Measurements from ENCODE around the gene LDLRAD4. TPM values are rescaled to one million over a fixed set of nuclear protein-coding genes. Genes with fewer than 3 reads are reported as not detected.

Gene LDLRAD4
- total RNA-seq, 1 donor from 2014 or later: 18.4 TPM

- TF ChIP-seq, protein P1, sequence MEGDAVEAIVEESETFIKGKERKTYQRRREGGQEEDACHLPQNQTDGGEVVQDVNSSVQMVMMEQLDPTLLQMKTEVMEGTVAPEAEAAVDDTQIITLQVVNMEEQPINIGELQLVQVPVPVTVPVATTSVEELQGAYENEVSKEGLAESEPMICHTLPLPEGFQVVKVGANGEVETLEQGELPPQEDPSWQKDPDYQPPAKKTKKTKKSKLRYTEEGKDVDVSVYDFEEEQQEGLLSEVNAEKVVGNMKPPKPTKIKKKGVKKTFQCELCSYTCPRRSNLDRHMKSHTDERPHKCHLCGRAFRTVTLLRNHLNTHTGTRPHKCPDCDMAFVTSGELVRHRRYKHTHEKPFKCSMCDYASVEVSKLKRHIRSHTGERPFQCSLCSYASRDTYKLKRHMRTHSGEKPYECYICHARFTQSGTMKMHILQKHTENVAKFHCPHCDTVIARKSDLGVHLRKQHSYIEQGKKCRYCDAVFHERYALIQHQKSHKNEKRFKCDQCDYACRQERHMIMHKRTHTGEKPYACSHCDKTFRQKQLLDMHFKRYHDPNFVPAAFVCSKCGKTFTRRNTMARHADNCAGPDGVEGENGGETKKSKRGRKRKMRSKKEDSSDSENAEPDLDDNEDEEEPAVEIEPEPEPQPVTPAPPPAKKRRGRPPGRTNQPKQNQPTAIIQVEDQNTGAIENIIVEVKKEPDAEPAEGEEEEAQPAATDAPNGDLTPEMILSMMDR (IDR thresholded peaks at IDR 0.05): no peak
- Histone ChIP-seq H3K4me1 (no peaks in the 10 kb centered on the region), H3K27ac (no peak overlapping the region), H3K4me3 (no peak overlapping the region), H3K9me3 (no peaks in the 10 kb centered on the region), H3K27me3 (no peaks in the 10 kb centered on the region), H3K36me3 (no peaks in the 10 kb centered on the region)
- DNase-seq (no peak), ATAC-seq (no peak)
- intact Hi-C loops (cut with DNase I): no loop called here
These were observed 85.3 kb downstream of the LDLRAD4 start for GRCh38 chr18:13303756-13304364.

- ATAC-seq: no peak
- H3K4me1 ChIP-seq: no peaks in the 10 kb centered on the region
- TF ChIP-seq, protein P1 (IDR thresholded peaks at IDR 0.05): no peak
- no peaks in the 10 kb centered on the region for H3K27me3 ChIP-seq
- H3K27ac ChIP-seq: no peak overlapping the region
- no peak for DNase-seq
- intact Hi-C loops (cut with DNase I): no loop called here
- H3K4me3 ChIP-seq: no peak overlapping the region
- no peaks in the 10 kb centered on the region for H3K9me3 ChIP-seq
- H3K36me3 ChIP-seq: no peaks in the 10 kb centered on the region
These were observed 86.7 kb downstream of the LDLRAD4 start for GRCh38 chr18:13305301-13305700.

DNA sequence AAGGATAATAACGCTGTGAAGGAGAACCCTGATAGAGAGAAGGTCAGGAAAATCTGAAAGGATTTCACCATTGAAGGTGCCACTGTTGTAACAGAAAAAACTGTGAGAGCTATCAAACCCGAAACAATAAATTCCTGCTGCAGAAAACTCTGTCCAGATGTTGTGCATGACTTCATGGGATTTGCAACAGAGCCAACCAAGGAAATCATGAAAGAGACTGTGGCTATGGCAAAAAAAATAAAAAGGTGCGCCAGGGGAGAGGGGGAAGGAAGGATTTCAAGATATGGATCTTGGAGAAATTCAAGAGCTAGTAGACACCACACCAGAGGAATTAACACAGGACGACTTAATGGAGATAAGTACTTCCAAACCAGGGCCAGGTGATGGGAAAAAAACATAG is 88.0 kb downstream of the LDLRAD4 start:
- no peak for DNase-seq
- Histone ChIP-seq H3K27me3 (no peaks in the 10 kb centered on the region), H3K9me3 (no peaks in the 10 kb centered on the region), H3K36me3 (no peaks in the 10 kb centered on the region), H3K4me3 (no peak overlapping the region), H3K27ac (no peak overlapping the region), H3K4me1 (no peaks in the 10 kb centered on the region)
- no peak for ATAC-seq
- TF ChIP-seq, protein P1 (IDR thresholded peaks at IDR 0.05): no peak
- intact Hi-C loops (cut with DNase I): no loop called here

DNA sequence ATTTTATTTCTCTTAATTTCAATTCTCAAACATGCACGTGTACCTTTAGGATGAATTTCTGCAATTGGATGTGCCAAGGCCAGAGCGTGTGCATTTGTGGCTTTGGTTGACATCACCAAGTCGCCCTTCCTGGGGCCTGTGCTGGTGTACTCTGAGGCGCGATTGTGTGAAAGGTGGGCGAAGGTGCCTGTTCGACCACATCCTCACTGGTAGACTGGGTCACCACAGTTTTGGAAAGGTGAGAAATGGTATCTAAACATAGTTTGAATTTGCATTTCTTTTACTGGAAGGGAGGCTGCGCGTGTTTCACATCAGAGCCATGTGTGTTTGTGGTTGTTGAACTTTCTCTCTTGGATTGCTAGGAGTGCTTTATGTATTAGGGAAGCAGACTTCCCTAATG is 89.8 kb downstream of the LDLRAD4 start:
- no peaks in the 10 kb centered on the region for H3K4me1 ChIP-seq
- TF ChIP-seq, protein P1 (IDR thresholded peaks at IDR 0.05): no peak
- H3K9me3 ChIP-seq: no peaks in the 10 kb centered on the region
- no peaks in the 10 kb centered on the region for H3K36me3 ChIP-seq
- no peak for DNase-seq
- intact Hi-C loops (cut with DNase I): no loop called here
- no peaks in the 10 kb centered on the region for H3K27me3 ChIP-seq
- no peak overlapping the region for H3K27ac ChIP-seq
- ATAC-seq: no peak
- H3K4me3 ChIP-seq: no peak overlapping the region

DNA sequence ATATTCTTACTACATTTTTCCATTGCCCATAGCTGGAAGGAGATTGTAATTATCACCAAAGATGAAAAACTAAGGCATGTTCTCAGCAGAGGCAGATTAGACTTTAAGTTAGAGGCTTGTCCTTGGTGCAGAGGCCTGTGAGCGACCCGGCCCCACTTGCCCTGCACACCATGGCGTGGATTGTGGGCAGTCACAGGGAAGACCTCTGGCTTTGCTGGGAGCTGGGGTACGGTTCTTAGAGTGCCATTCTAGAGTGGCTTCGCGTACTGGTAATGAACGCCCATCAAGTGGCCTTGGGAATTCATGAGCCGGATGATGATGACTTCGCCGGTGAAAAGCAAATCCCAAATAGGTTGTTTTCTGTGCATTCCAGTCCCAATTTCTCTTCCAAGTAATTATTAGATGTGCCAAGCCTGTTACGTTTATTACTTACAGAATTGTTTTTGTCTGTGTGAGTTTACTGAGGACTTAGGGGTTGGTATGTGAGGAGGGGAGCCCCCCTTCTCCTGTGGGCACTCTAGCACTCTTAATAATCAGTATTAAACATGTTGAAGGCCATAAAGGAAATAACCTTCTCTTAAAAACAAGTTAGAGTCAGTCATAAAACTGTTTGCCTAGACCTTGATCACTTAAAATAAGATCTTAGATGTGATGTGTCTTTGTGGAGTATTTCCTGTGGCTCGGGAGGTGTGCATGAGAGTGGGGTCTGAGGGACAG is 90.6 kb downstream of the LDLRAD4 start:
- intact Hi-C loops (cut with DNase I): no loop called here
- TF ChIP-seq, protein P1 (IDR thresholded peaks at IDR 0.05): no peak
- DNase-seq: no peak

More for the DNA sequence above, 90.6 kb downstream of the LDLRAD4 start:
- H3K36me3 ChIP-seq: no peaks in the 10 kb centered on the region
- no peaks in the 10 kb centered on the region for H3K9me3 ChIP-seq
- H3K4me1 ChIP-seq: no peaks in the 10 kb centered on the region
- no peak for ATAC-seq
- H3K27me3 ChIP-seq: no peaks in the 10 kb centered on the region
- H3K4me3 ChIP-seq: no peak overlapping the region
- no peak overlapping the region for H3K27ac ChIP-seq

All from upper lobe of right lung (tissue), 1 donor.